ENCODE data around the gene ABCC3. TPM values are rescaled to one million over a fixed set of nuclear protein-coding genes. Genes with fewer than 3 reads are reported as not detected.

The ABCC3 gene
- total and polyA plus RNA-seq, 9 of the 15 experiments (the other 6 are each of a cell fraction or from before 2014, with no cell fraction given) = 0.03 to 1.6 (median 0.42) TPM; not detected in 5

DNA sequence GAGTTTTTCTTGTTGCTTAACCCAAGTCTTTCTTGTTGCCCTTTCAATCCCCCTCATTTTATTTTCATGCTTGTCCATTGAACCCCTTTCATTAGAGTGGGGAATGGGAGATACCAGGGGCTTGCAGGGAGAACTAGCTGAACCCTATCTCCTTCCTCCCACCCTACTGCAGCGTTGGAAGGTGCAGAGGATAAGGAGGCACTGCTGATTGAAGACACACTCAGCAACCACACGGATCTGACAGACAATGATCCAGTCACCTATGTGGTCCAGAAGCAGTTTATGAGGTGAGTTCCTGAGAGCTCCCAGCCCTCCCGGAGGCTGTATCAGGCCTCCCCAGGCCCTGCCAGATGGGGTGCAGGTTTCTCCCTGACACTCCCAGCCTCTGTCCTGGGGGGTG is 40.5 kb downstream of the ABCC3 start:
- H3K4me1 ChIP-seq (replicated peaks in 1 of 2; ENCODE audit: control insufficient read depth in 2 of 2, insufficient read depth in 2 of 2, low read length in 2 of 2) = peaks cover 0 to 16% of the 10 kb centered on the region in 2 experiments; a peak in 3 of 5 replicates
- no peaks in the 10 kb centered on the region for H4K20me1 ChIP-seq (replicated peaks; ENCODE audit: control insufficient read depth, insufficient read depth, low read length)
- ChIA-PET CTCF (ENCODE audit: low intra/inter-chr PET ratio) (no interaction called here), POLR2A (interaction anchor here (0.6 to 1.0 kb wide), 3 partner anchors 10 to 217 kb away, joined by 3 read pairs; no protein-coding TSS in a partner anchor)
- 6% methylated on average over 3 of the region's 3 CpGs for WGBS (ENCODE audit: insufficient coverage, low coverage, missing lambda C conversion rate)
- H3K4me2 ChIP-seq (ENCODE audit: insufficient read depth, low read length) = no peak overlapping the region
- BruUV-seq (replicated peaks) = no TSS peak
- FAIRE-seq (peak; percentile 59), ATAC-seq (peak; percentile 48), DNase-seq (ENCODE audit: extremely low read depth in 1 of 4, low spot score in 3 of 4) (no peak)
- H3K9me1 ChIP-seq (ENCODE audit: control insufficient read depth, insufficient read depth, low read length) = no peaks in the 10 kb centered on the region
- TF ChIP-seq CBFA2T3 (IDR thresholded peaks at IDR 0.05) = peak; percentile 63; the same call in 1 of the 2 replicates
- peak; percentile 47; the same call in 1 of the 2 replicates for TF ChIP-seq TAL1 (IDR thresholded peaks at IDR 0.05)
- TF ChIP-seq MEIS2 (IDR thresholded peaks at IDR 0.05; ENCODE audit: partially characterized antibody) = peak; percentile 27
- no peak for TF ChIP-seq ZNF584 (CRISPR knock-in tag; IDR thresholded peaks at IDR 0.05; ENCODE audit: low read depth)
- peak; percentile 42; the same call in 1 of the 2 replicates for TF ChIP-seq ARID1B (IDR thresholded peaks at IDR 0.05)
- no peak for TF ChIP-seq BRF1 (IDR thresholded peaks at IDR 0.05; ENCODE audit: borderline replicate concordance, extremely low read depth, insufficient read length)
- peak; percentile 87 for TF ChIP-seq TCF3 (CRISPR knock-in tag; IDR thresholded peaks at IDR 0.05)
- TF ChIP-seq, protein P1, sequence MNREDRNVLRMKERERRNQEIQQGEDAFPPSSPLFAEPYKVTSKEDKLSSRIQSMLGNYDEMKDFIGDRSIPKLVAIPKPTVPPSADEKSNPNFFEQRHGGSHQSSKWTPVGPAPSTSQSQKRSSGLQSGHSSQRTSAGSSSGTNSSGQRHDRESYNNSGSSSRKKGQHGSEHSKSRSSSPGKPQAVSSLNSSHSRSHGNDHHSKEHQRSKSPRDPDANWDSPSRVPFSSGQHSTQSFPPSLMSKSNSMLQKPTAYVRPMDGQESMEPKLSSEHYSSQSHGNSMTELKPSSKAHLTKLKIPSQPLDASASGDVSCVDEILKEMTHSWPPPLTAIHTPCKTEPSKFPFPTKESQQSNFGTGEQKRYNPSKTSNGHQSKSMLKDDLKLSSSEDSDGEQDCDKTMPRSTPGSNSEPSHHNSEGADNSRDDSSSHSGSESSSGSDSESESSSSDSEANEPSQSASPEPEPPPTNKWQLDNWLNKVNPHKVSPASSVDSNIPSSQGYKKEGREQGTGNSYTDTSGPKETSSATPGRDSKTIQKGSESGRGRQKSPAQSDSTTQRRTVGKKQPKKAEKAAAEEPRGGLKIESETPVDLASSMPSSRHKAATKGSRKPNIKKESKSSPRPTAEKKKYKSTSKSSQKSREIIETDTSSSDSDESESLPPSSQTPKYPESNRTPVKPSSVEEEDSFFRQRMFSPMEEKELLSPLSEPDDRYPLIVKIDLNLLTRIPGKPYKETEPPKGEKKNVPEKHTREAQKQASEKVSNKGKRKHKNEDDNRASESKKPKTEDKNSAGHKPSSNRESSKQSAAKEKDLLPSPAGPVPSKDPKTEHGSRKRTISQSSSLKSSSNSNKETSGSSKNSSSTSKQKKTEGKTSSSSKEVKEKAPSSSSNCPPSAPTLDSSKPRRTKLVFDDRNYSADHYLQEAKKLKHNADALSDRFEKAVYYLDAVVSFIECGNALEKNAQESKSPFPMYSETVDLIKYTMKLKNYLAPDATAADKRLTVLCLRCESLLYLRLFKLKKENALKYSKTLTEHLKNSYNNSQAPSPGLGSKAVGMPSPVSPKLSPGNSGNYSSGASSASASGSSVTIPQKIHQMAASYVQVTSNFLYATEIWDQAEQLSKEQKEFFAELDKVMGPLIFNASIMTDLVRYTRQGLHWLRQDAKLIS (CRISPR knock-in tag; IDR thresholded peaks at IDR 0.05) = no peak
- in situ Hi-C loops (cut with MboI) = loop anchor here (5.0 kb wide), 1 partner anchor 188 kb away; no protein-coding TSS in a partner anchor
- H3K9ac ChIP-seq (ENCODE audit: insufficient read depth in 1 of 2, low read depth in 2 of 2, low read length in 2 of 2) = peak overlapping the region in 1 of 2 experiments; percentile 58; a peak in 1 of 4 replicates
- no peak overlapping the region for H3K27ac ChIP-seq (ENCODE audit: extremely low read depth, low read depth, low read length)
- no peak overlapping the region for H3K4me3 ChIP-seq
- no peaks in the 10 kb centered on the region for H3K79me2 ChIP-seq (ENCODE audit: control insufficient read depth, insufficient read depth, low read length)
- peaks cover 5 to 56% of the 10 kb centered on the region in 2 experiments; a peak in 3 of 5 replicates for H3K27me3 ChIP-seq (ENCODE audit: control insufficient read depth in 2 of 2, insufficient read depth in 2 of 2, low read length in 2 of 2)
- intact Hi-C loops (cut with micrococcal nuclease) = no loop called here
- no peaks in the 10 kb centered on the region for H3K36me3 ChIP-seq (ENCODE audit: control insufficient read depth, insufficient read depth, low read length)
- H3K9me3 ChIP-seq (replicated peaks; ENCODE audit: control insufficient read depth, insufficient read depth, low read depth, low read length) = no peaks in the 10 kb centered on the region
- H2AFZ ChIP-seq (ENCODE audit: low read depth, low read length) = no peak overlapping the region
